Activated naive CD8-positive, alpha-beta T cell treated with anti-CD3 and anti-CD28 coated beads for 36 hours (primary cell): Measurements from ENCODE around the gene SIPA1L3. TPM values are rescaled to one million over a fixed set of nuclear protein-coding genes. Genes with fewer than 3 reads are reported as not detected.
A peak's percentile ranks its signal among the peaks of the same experiment; 100 is the strongest.

ENCODE experiments used
- DNase-seq: peaks from one replicate; pipeline ENCODE4 v3.0.0; 2021
- H3K27ac Mint-ChIP-seq: one replicate; pipeline ENCODE4 v1.8.0; 2022; ENCODE audit warnings: mild to moderate bottlenecking, moderate library complexity, mixed read lengths
- H3K27me3 Mint-ChIP-seq: one replicate; pipeline ENCODE4 v1.8.0; 2022; ENCODE audit warnings: mild to moderate bottlenecking, mixed read lengths
- H3K36me3 Mint-ChIP-seq: one replicate; pipeline ENCODE4 v1.8.0; 2021; ENCODE audit warnings: mild to moderate bottlenecking, mixed read lengths
- H3K4me1 Mint-ChIP-seq: one replicate; pipeline ENCODE4 v1.8.0; 2021; ENCODE audit warnings: mixed read lengths
- H3K4me3 Mint-ChIP-seq: one replicate; pipeline ENCODE4 v1.8.0; 2022; ENCODE audit warnings: mild to moderate bottlenecking, moderate library complexity, mixed read lengths
- H3K9me3 Mint-ChIP-seq: one replicate; pipeline ENCODE4 v1.8.0; 2022; ENCODE audit warnings: mixed read lengths
- total RNA-seq, 2 experiments: library from RNA; stranded (reverse); gene quantifications; one replicate each; pipeline ENCODE4 v1.2.3, GENCODE V29; 2021

Gene SIPA1L3
- total RNA-seq, 2 experiments from 2014 or later, result 9.1 to 9.7 TPM

DNA sequence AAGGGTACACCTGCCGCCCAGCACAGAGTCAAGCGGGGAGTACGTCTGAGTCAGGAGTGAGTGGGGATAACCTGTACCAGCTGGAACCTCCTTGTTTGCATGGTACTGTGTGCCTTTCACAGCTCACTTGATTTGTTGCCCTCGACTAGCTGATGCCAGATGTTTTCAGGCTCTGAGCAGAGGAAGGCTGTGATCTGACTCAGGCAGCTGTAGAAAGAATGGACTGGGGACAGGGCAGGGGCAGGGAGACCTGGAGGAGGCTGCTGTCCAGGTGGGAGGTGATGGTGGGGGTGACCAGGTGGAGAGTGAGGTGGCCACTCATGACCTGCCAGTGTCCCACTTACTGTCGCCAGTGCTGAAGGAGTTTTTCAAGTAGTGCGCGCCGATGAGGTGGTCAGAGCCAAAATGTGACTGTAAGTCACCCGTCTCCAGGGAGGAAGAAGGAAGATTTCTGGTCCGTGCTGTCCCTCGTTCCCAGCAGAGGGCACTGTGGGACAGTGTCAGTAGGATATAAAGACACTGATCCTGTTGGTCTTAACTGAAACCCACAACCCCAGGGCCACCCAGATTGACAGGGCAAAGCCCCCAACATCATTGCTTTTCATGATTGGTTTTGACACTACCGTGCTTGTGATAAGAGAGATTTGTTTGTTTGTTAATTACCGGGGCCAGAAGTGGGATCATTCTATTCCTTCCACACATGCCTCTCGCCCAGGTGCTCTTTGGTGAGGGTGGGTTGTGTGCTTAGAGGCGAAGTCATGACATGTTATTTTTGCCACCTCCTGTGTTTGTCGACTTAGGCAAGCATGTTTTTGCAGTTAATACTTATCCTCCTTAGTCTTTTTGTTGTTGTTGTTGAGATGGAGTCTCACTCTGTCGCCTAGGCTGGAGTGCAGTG lies 188.7 kb downstream of the SIPA1L3 start:
- DNase-seq, result peak; percentile 47
- Mint-ChIP-seq H3K36me3 (peaks cover 15% of the 10 kb centered on the region), H3K27ac (no peak overlapping the region), H3K27me3 (no peaks in the 10 kb centered on the region), H3K9me3 (no peaks in the 10 kb centered on the region), H3K4me1 (peaks cover 5% of the 10 kb centered on the region), H3K4me3 (no peak overlapping the region)

DNA sequence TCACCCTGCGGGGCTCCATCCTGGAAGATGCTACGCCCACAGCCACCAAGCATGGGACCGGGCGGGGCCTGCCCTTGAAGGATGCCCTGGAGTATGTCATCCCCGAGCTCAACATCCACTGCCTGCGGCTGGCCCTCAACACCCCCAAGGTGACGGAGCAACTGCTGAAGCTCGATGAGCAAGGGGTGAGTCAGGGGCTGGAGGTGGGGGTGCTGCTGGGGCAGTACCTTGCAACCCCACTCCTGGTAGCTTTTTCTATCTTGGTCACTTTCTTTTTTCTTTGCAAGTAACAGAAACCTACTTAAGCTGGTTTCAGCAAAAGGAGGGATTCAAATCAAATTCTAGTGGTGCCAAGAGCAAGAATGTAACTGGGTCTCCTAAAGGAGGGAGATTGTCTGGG lies 193.0 kb downstream of the SIPA1L3 start:
- Mint-ChIP-seq H3K36me3 (peaks cover 21% of the 10 kb centered on the region), H3K4me1 (peaks cover 5% of the 10 kb centered on the region), H3K9me3 (no peaks in the 10 kb centered on the region), H3K27me3 (no peaks in the 10 kb centered on the region), H3K27ac (no peak overlapping the region), H3K4me3 (no peak overlapping the region)
- DNase-seq, result no peak

DNA sequence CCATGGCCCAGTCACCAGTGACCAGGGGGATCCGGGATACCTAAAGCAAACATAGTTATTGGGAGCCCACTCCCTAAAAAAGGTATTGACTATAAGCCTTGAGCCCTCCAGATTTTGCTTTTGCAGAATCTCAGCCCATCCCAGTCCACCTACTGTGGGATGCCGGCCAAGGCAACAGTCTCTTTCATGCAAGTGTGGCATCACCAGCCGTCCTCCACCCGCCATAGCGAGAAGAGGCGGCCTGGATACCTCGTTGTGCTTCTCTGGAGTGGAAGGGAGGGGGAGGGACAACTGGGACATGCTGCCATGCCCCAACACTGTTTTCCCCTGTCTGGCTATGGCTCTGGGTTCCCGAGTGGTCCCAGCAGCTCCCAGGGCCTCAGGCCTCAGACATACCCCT lies 193.6 kb downstream of the SIPA1L3 start:
- Mint-ChIP-seq H3K9me3 (no peaks in the 10 kb centered on the region), H3K36me3 (peaks cover 21% of the 10 kb centered on the region)

DNA sequence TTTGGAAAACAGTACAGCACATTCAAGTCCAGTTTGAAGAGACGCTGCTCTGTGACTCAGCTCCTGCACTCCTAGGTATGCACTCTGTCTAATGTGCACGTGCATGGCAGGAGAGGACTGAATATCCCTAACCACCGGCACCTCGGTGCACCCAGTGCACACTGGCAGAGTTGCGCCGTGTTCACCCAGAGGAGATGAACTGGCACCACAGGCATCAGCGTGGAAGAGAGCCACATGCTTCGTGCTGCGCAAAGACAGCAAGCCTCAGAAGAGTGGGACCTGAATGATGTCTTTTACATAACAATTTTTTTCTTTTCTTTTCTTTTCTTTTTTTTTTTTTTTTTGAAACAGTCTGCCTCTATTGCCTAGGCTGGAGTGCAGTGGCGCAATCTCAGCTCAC lies 194.7 kb downstream of the SIPA1L3 start:
- H3K9me3 Mint-ChIP-seq, result no peaks in the 10 kb centered on the region

More for the DNA sequence above, 193.6 kb downstream of the SIPA1L3 start:
- Mint-ChIP-seq H3K4me3 (no peak overlapping the region), H3K4me1 (peaks cover 4% of the 10 kb centered on the region), H3K27ac (no peak overlapping the region), H3K27me3 (no peaks in the 10 kb centered on the region)
- no peak for DNase-seq

DNA sequence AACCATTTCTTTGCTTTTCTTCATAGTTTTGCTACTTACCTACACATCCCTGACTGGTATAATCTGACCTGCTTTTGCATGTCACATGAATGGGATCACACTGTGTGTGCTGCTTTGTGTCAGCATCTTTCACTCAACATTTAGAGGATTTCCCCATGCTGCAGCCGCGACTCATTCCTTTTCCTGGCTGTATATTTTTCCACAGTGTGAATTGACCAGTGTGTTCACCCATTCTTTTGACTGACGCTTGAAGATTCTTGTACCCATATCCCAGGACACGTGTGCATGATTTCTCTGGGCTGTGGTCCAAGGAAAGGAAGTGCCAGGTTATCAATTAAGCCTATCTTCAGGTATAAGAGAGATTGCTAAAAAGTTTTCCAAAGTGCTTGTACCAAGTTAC lies 198.6 kb downstream of the SIPA1L3 start:
- no peaks in the 10 kb centered on the region for H3K4me1 Mint-ChIP-seq
- no peak for DNase-seq
- no peaks in the 10 kb centered on the region for H3K9me3 Mint-ChIP-seq
- peaks cover 22% of the 10 kb centered on the region for H3K36me3 Mint-ChIP-seq
- no peak overlapping the region for H3K27ac Mint-ChIP-seq
- H3K4me3 Mint-ChIP-seq, result no peak overlapping the region
- H3K27me3 Mint-ChIP-seq, result no peaks in the 10 kb centered on the region

More for the DNA sequence above, 194.7 kb downstream of the SIPA1L3 start:
- H3K36me3 Mint-ChIP-seq, result peaks cover 25% of the 10 kb centered on the region
- no peak for DNase-seq
- no peak overlapping the region for H3K4me3 Mint-ChIP-seq
- H3K27ac Mint-ChIP-seq, result no peak overlapping the region
- no peaks in the 10 kb centered on the region for H3K4me1 Mint-ChIP-seq
- H3K27me3 Mint-ChIP-seq, result no peaks in the 10 kb centered on the region

DNA sequence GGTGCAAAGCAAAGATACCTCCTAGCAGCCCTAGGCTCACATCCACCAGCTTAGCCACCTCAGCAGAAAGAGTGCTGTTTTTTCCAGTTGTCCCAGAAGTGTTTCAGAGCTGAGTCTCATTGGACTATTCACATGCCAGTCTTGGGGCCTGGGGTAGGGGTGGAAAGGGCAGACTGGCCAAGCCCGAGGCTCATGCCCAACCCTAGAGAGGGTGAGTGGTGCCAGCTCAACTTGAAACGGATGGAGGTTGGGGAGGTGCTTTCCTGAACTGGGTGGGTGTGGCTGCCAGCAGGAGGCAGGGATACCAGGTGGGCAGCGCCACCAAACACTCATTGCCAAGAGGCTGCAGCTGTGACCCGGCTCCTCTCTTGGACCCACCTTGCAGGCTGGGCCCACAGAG lies 200.1 kb downstream of the SIPA1L3 start:
- peaks cover 24% of the 10 kb centered on the region for H3K36me3 Mint-ChIP-seq
- no peak overlapping the region for H3K27ac Mint-ChIP-seq
- no peak for DNase-seq
- H3K4me1 Mint-ChIP-seq, result no peaks in the 10 kb centered on the region
- H3K9me3 Mint-ChIP-seq, result no peaks in the 10 kb centered on the region
- no peaks in the 10 kb centered on the region for H3K27me3 Mint-ChIP-seq
- no peak overlapping the region for H3K4me3 Mint-ChIP-seq

DNA sequence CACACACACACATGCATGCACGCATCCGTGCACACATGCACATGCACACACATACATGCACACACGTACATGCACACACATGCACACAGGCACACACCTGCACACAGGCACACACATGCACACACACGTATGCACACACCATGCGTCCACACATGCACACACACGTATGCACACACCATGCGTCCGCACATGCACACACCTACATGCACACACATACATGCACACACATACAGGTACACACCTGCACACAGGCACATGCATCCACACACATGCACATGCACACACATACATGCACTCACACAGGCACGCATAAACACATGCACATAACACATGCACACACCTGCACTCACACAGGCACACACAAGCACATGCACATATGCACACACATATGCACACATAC lies 204.9 kb downstream of the SIPA1L3 start:
- no peak for DNase-seq
- no peak overlapping the region for H3K27ac Mint-ChIP-seq
- peaks cover 8% of the 10 kb centered on the region for H3K4me1 Mint-ChIP-seq
- H3K4me3 Mint-ChIP-seq, result no peak overlapping the region
- peaks cover 27% of the 10 kb centered on the region for H3K36me3 Mint-ChIP-seq
- H3K27me3 Mint-ChIP-seq, result no peaks in the 10 kb centered on the region
- H3K9me3 Mint-ChIP-seq, result no peaks in the 10 kb centered on the region

DNA sequence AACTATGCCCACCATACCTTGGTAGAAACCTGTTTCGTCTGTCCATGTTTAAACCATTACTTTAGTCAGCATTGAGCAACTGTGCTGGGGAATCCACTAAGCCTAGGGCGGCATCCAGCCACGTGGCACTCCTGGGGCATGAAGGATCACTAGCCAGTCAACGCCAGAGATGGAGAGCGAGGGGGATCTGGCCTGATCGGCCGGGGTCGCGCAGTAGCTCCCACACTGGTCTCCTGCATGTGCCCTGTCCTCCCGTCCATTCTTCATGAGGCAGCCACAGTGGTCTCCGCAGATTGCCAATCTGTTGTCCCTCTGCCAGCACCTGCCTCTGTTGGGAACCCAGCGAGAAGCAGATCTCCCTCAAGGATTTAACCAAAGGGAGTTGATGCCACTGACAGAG lies 207.6 kb downstream of the SIPA1L3 start:
- peaks cover 8% of the 10 kb centered on the region for H3K4me1 Mint-ChIP-seq
- H3K36me3 Mint-ChIP-seq, result peaks cover 35% of the 10 kb centered on the region
- H3K27ac Mint-ChIP-seq, result no peak overlapping the region
- H3K4me3 Mint-ChIP-seq, result no peak overlapping the region
- no peak for DNase-seq
- H3K9me3 Mint-ChIP-seq, result peaks cover 3% of the 10 kb centered on the region
- no peaks in the 10 kb centered on the region for H3K27me3 Mint-ChIP-seq

DNA sequence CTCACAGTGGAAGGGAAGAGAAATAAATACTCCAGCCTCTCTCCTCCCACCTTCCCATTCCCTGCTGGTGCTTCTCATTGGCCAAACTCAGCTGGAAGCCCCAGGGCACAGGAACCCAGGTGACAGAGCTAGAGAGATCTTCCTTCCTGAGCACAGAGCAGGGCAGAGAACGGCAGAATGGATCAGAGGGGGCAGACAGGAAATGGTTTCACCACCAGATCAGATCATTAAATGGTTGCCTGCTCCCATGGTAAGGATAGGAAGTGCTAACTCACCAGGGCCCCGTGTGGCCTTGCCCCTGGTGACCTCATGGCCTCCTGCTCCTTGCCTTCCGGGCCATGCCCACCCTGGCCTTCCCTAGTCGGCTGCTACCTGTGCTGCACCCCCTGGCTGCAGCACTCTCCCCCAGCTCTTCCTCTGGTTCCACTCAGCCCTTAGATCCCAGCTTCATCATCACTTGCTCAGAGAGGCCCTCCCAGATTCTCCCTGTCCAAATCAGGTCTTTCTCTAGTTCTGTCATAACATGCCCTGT lies 208.3 kb downstream of the SIPA1L3 start:
- Mint-ChIP-seq H3K4me3 (no peak overlapping the region), H3K27me3 (no peaks in the 10 kb centered on the region), H3K36me3 (peaks cover 40% of the 10 kb centered on the region), H3K9me3 (peaks cover 3% of the 10 kb centered on the region), H3K4me1 (peaks cover 8% of the 10 kb centered on the region), H3K27ac (peak overlapping the region; percentile 72)
- no peak for DNase-seq

DNA sequence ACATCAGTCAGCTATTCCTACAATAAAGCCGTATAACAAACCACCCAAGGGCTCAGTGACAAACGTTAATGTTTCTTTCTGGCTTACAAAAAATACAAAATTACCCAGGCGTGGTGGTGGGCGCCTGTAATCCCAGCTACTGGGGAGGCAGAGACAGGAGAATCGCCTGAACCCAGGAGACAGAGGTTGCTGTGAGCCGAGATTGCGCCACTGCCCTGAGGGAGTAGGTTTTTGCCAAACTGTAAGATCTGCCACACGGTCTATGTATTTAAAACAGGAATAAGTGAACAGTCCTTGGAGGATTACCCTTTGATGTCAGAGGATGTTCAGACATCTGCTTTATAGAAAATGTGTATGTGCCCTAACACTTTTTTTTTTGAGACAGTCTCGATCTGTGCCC lies 211.2 kb downstream of the SIPA1L3 start:
- Mint-ChIP-seq H3K27ac (no peak overlapping the region), H3K4me3 (no peak overlapping the region), H3K4me1 (peaks cover 8% of the 10 kb centered on the region), H3K27me3 (no peaks in the 10 kb centered on the region), H3K9me3 (peaks cover 3% of the 10 kb centered on the region), H3K36me3 (peaks cover 47% of the 10 kb centered on the region)
- no peak for DNase-seq

DNA sequence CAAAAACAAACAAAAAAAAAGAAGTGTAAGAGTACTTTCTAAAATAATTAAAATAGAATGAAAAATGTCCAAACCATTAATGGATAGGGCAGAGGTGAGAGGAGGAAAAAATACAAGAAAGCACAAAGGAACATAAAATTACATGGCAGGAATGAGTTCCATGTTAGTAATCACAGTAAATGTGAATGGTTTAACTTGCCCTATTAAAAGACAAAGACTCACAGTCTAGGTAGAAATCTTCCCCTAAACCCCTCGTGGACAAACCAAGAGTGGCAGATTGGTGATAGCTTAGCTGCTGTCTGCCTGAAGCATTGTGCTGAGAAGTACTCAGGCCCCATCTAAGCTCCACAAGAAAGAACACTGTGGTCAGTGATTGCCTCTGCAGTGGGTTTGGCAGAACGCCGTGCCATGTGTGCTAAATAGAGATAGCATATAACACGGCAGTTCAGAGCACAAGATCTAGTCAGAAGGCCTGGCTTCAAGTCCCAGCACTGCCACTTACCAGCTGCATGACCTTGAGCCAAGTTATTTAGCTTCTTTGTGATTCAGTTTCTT lies 213.5 kb downstream of the SIPA1L3 start:
- Mint-ChIP-seq H3K9me3 (peaks cover 3% of the 10 kb centered on the region), H3K4me1 (peaks cover 2% of the 10 kb centered on the region), H3K27ac (no peak overlapping the region), H3K36me3 (peaks cover 46% of the 10 kb centered on the region), H3K27me3 (no peaks in the 10 kb centered on the region), H3K4me3 (no peak overlapping the region)
- no peak for DNase-seq

DNA sequence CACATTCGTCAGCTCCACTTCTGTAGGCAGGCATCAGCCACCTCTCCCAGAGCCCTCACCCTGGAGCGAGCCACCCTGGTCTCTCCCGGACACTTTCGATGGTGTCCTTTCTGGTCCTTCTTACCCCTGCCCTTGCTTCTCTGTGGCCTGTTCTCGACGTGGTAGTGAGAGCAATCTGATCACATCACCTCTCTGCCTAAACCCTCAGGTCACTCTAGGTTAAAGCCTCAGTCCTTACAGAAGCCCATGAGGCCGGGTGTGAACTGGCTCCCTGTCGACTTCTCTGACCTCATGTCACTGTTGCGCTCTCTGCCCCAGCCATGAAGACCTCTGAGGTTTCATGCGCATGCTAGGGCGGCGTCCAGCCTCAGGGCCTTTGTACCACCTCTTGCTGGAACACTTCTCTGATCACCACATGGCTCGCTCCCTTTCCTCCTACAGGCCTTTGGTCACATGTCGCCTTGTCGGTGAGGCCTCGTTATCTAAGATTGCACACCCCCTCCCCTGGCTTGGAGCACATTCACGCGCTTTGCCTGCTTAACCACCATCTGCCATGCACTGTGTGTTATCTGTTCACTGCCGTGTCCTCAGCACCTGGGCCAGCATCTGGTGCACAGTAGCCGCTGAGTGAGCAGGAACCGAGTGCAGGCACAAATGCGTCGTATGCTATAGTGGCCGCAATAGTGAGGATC lies 215.5 kb downstream of the SIPA1L3 start:
- Mint-ChIP-seq H3K27me3 (no peaks in the 10 kb centered on the region), H3K9me3 (peaks cover 3% of the 10 kb centered on the region), H3K36me3 (peaks cover 50% of the 10 kb centered on the region), H3K27ac (no peak overlapping the region), H3K4me3 (no peak overlapping the region), H3K4me1 (no peaks in the 10 kb centered on the region)
- no peak for DNase-seq

DNA sequence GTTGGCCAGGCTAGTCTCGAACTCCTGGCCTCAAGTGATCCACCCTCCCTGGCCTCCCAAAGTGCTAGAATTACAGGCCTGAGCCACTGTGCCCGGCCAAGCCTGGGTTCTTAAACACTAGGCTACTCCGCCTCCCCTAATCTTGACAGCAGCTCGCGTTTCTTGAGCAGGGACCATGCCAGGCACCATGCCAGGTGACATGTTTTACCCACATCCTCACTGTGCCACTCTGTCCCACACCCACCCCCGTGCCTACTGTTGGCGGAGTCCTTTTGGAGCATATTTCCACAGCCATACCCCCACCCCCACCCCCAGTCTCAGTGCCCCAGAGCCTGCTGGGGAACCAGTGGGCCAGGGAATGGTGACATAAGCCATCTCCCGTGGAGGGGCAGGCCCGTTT lies 218.2 kb downstream of the SIPA1L3 start:
- no peak overlapping the region for H3K4me3 Mint-ChIP-seq
- H3K27me3 Mint-ChIP-seq, result no peaks in the 10 kb centered on the region
- H3K9me3 Mint-ChIP-seq, result no peaks in the 10 kb centered on the region
- H3K4me1 Mint-ChIP-seq, result no peaks in the 10 kb centered on the region
- no peak overlapping the region for H3K27ac Mint-ChIP-seq
- DNase-seq, result no peak
- peaks cover 28% of the 10 kb centered on the region for H3K36me3 Mint-ChIP-seq

DNA sequence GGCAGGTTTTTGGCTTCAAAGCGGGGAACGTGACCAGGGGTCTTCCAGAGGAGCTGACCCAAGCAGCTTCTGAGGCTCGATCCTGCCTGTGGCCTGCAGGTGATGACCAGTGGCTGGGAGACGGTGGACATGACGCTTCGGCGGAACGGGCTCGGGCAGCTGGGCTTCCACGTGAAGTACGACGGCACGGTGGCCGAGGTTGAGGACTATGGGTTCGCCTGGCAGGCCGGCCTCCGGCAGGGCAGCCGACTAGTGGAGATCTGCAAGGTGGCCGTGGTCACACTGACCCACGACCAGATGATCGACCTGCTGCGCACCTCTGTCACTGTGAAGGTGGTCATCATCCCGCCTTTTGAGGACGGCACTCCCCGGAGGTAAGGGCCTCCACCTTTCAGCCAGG lies 223.4 kb downstream of the SIPA1L3 start:
- Mint-ChIP-seq H3K4me1 (no peaks in the 10 kb centered on the region), H3K9me3 (no peaks in the 10 kb centered on the region), H3K27ac (no peak overlapping the region), H3K27me3 (no peaks in the 10 kb centered on the region), H3K36me3 (peaks cover 7% of the 10 kb centered on the region), H3K4me3 (no peak overlapping the region)
- DNase-seq, result no peak

DNA sequence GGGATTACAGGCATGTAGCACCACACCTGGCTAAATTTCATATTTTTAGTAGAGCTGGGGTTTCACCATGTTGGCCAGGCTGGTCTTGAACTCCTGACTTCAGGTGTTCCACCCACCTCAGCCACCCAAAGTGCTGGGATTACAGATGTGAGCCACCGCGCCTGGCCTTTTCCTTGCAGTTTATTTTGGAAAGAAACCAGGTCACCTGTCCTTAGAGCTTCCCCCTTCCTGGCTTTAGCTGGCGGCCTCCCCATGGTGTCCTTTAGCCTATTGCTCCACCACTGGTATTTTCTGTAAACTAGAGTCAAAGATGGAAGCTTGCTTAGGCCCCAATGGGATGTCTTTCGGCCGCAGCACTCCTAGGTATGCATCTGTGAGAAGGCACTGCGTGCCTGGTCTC lies 225.8 kb downstream of the SIPA1L3 start:
- no peaks in the 10 kb centered on the region for H3K27me3 Mint-ChIP-seq
- no peak for DNase-seq
- no peaks in the 10 kb centered on the region for H3K4me1 Mint-ChIP-seq
- no peaks in the 10 kb centered on the region for H3K36me3 Mint-ChIP-seq
- H3K27ac Mint-ChIP-seq, result no peak overlapping the region
- no peaks in the 10 kb centered on the region for H3K9me3 Mint-ChIP-seq
- no peak overlapping the region for H3K4me3 Mint-ChIP-seq
